ENCODE data around the gene GSN.

Gene GSN

GRCh38 chr9:121267689-121268597 lies at the start of gene GSN:
Gene GSN (plus strand): TSS chr9:121268162. CDS start chr9:121301972, 33,810 bp downstream.
- TF ChIP-seq, protein P1, sequence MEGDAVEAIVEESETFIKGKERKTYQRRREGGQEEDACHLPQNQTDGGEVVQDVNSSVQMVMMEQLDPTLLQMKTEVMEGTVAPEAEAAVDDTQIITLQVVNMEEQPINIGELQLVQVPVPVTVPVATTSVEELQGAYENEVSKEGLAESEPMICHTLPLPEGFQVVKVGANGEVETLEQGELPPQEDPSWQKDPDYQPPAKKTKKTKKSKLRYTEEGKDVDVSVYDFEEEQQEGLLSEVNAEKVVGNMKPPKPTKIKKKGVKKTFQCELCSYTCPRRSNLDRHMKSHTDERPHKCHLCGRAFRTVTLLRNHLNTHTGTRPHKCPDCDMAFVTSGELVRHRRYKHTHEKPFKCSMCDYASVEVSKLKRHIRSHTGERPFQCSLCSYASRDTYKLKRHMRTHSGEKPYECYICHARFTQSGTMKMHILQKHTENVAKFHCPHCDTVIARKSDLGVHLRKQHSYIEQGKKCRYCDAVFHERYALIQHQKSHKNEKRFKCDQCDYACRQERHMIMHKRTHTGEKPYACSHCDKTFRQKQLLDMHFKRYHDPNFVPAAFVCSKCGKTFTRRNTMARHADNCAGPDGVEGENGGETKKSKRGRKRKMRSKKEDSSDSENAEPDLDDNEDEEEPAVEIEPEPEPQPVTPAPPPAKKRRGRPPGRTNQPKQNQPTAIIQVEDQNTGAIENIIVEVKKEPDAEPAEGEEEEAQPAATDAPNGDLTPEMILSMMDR (IDR thresholded peaks at IDR 0.05; ENCODE audit: insufficient read depth, low read length, missing control alignments) = no peak
- no peak for DNase-seq (ENCODE audit: low read depth, low spot score)
- POLR2A ChIA-PET = interaction anchor here (0.5 to 3.4 kb wide), 12 partner anchors 8 to 144 kb away, joined by 3 to 60 read pairs (median 4); no protein-coding TSS in a partner anchor
- CTCF ChIA-PET = interaction anchor here (0.7 to 9.1 kb wide), 12 partner anchors 9 to 207 kb away, joined by 3 to 55 read pairs (median 22); partner anchors contain the start of gene RAB14
- H3K4me3 ChIP-seq (ENCODE audit: low read depth, low read length) = peak within 1 kb of the TSS; percentile 91

- ChIA-PET CTCF (interaction anchor here (0.8 to 13.2 kb wide), 12 partner anchors 8 to 182 kb away, joined by 3 to 195 read pairs (median 3); no protein-coding TSS in a partner anchor), POLR2A (no interaction called here)
- TF ChIP-seq, protein P1 (IDR thresholded peaks at IDR 0.05; ENCODE audit: insufficient read depth, low read length, missing control alignments) = no peak
- H3K4me3 ChIP-seq (ENCODE audit: low read depth, low read length) = no peak overlapping the region
- no peak for DNase-seq (ENCODE audit: low read depth, low spot score)
Observed at GRCh38 chr9:121218357-121219027, 49.5 kb upstream of the GSN start.

DNA sequence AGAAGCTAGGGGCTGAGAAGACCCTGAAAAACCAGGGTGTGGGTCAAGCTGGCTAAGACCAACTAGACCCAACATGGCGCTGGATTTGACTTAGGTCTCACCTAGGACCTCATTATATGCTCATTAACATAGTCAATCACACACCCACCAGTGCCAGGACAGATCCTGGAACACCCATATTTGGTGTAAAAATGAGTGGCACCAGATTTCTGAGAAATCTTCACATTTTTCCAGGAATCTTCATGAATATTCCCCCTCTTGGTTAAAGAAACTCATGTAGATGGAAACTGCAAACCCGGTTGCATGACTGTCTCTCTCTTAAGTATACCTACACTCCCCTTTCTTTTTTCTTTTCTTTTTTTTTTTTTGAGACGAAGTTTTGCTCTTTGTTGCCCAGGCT lies 48.4 kb upstream of the GSN start:
- TF ChIP-seq, protein P1 (IDR thresholded peaks at IDR 0.05; ENCODE audit: insufficient read depth, low read length, missing control alignments) = no peak
- no peak for DNase-seq (ENCODE audit: low read depth, low spot score)
- no peak overlapping the region for H3K4me3 ChIP-seq (ENCODE audit: low read depth, low read length)
- ChIA-PET CTCF (interaction anchor here (1.2 to 13.2 kb wide), 4 partner anchors 42 to 181 kb away, joined by 3 to 195 read pairs (median 24); no protein-coding TSS in a partner anchor), POLR2A (no interaction called here)

GRCh38 chr9:121220996-121221663 lies 46.8 kb upstream of the GSN start:
- TF ChIP-seq, protein P1 (IDR thresholded peaks at IDR 0.05; ENCODE audit: insufficient read depth, low read length, missing control alignments) = no peak
- no peak overlapping the region for H3K4me3 ChIP-seq (ENCODE audit: low read depth, low read length)
- no peak for DNase-seq (ENCODE audit: low read depth, low spot score)
- ChIA-PET POLR2A (no interaction called here), CTCF (interaction anchor here (0.8 to 13.2 kb wide), 11 partner anchors 7 to 179 kb away, joined by 3 to 195 read pairs (median 5); no protein-coding TSS in a partner anchor)

GRCh38 chr9:121221664-121222055 lies 46.3 kb upstream of the GSN start:
- no peak overlapping the region for H3K4me3 ChIP-seq (ENCODE audit: low read depth, low read length)
- no peak for DNase-seq (ENCODE audit: low read depth, low spot score)
- TF ChIP-seq, protein P1 (IDR thresholded peaks at IDR 0.05; ENCODE audit: insufficient read depth, low read length, missing control alignments) = no peak
- ChIA-PET POLR2A (no interaction called here), CTCF (interaction anchor here (0.7 to 6.6 kb wide), 12 partner anchors 8 to 177 kb away, joined by 3 to 79 read pairs (median 4); no protein-coding TSS in a partner anchor)
